HepG2 (cell line): ENCODE measurements around the gene PROX2. TPM values are rescaled to one million over a fixed set of nuclear protein-coding genes. Genes with fewer than 3 reads are reported as not detected.

Source experiments
- ATAC-seq: fragments of 200-7000 bp; cut with Tn5 transposase; 3 replicates; pipeline ENCODE4 v1.9.1; 2020; ENCODE audit warnings: mild to moderate bottlenecking, moderate library complexity
- BruUV-seq: library from RNA; stranded (reverse); fragments of 400-500 nt; replicated peaks from 2 replicates; lab custom pipeline; 2021; lab: Mats Ljungman, UMichigan
- CTCF ChIA-PET: fragments of 300-600 bp; formaldehyde crosslinking; extraction: SDS; loops from one replicate; lab custom pipeline; 2021; ENCODE audit warnings: low total read pairs, inconsistent platforms, low intra/inter-chr PET ratio; lab: Yijun Ruan, JAX
- POLR2A ChIA-PET: fragments of 350-600 bp; sonication (Branson Sonifier 250); formaldehyde crosslinking; loops from one replicate; lab custom pipeline; 2020; ENCODE audit warnings: antibody characterized with exemption, inconsistent platforms; lab: Yijun Ruan, JAX
- DNase-seq: peaks from one replicate; pipeline ENCODE4 v3.0.0-alpha.2; 2015; ENCODE audit warnings: low spot score
- FAIRE-seq: peaks from 3 replicates; lab custom pipeline; 2011; peaks lifted over from hg19 to GRCh38; lab: Jason Lieb, UNC
- H2AFZ ChIP-seq: one replicate; pipeline ENCODE4 v1.6.1; 2011; ENCODE audit warnings: low read length, inconsistent platforms
- H3K27ac ChIP-seq: fragments of 300-600 bp; 3 replicates; pipeline ENCODE4 v1.8.0; 2011; ENCODE audit warnings: mixed run types, mild to moderate bottlenecking, mixed read lengths, low read length, inconsistent platforms; ENCODE audit not compliant: insufficient read depth; ENCODE audit errors: extremely low read length
- H3K27me3 ChIP-seq, 2 experiments: fragments of 200-600 bp in 1 of 2; 2 replicates in 1 of 2; 3 replicates in 1 of 2; pipeline versions ENCODE4 v1.6.0 to v1.8.0; 2011; ENCODE audit warnings: low read length in 2 of 2, mild to moderate bottlenecking in 2 of 2, moderate library complexity in 2 of 2, inconsistent platforms in 1 of 2; ENCODE audit not compliant: insufficient read depth in 2 of 2, control insufficient read depth in 1 of 2
- H3K36me3 ChIP-seq, 2 experiments: fragments of 200-600 bp in 1 of 2; replicated peaks in 1 of 2; 2 replicates in 1 of 2; 3 replicates in 1 of 2; pipeline versions ENCODE4 v1.5.1 to v1.8.0; 2011; ENCODE audit warnings: low read length in 2 of 2, inconsistent platforms in 1 of 2; ENCODE audit not compliant: insufficient read depth in 2 of 2, control insufficient read depth in 1 of 2
- H3K4me1 ChIP-seq: 2 replicates; pipeline ENCODE4 v1.5.1; 2012; ENCODE audit warnings: low read length, inconsistent platforms; ENCODE audit not compliant: insufficient read depth
- H3K4me2 ChIP-seq: 2 replicates; pipeline ENCODE4 v1.6.0; 2011; ENCODE audit warnings: low read depth, low read length, inconsistent platforms
- H3K4me3 ChIP-seq, 3 experiments: fragments of 200-600 bp in 1 of 3; sonication (generic), shearing (Covaris generic) in 1 of 3; replicated peaks in 1 of 3; 2 replicates each; pipeline ENCODE4 v1.5.1; 2011 to 2016; ENCODE audit warnings: low read length in 3 of 3, inconsistent platforms in 2 of 3, low read depth in 2 of 3, mild to moderate bottlenecking in 2 of 3, control low read depth in 1 of 3, mixed read lengths in 1 of 3; ENCODE audit not compliant: insufficient read depth in 1 of 3
- H3K79me2 ChIP-seq: one replicate; pipeline ENCODE4 v1.6.1; 2011; ENCODE audit warnings: low read length, inconsistent platforms; ENCODE audit not compliant: insufficient read depth
- H3K9ac ChIP-seq: 2 replicates; pipeline ENCODE4 v1.6.0; 2011; ENCODE audit warnings: mild to moderate bottlenecking, low read depth, low read length, inconsistent platforms; ENCODE audit not compliant: insufficient read depth
- H3K9me3 ChIP-seq: 2 replicates; pipeline ENCODE4 v1.5.1; 2012; ENCODE audit warnings: mild to moderate bottlenecking, low read length
- H4K20me1 ChIP-seq: 2 replicates; pipeline ENCODE4 v1.6.0; 2011; ENCODE audit warnings: inconsistent platforms, mild to moderate bottlenecking, low read length, moderate library complexity; ENCODE audit not compliant: insufficient read depth
- ATF7 ChIP-seq, 2 experiments: fragments of 450-650 bp in 1 of 2; sonication (generic) in 1 of 2; formaldehyde crosslinking in 1 of 2; IDR thresholded peaks; 2 replicates each; pipeline versions ENCODE4 v1.4.0 to v1.6.1; 2016 to 2020; ENCODE audit warnings: antibody characterized with exemption in 1 of 2, mild to moderate bottlenecking in 1 of 2, missing genetic modification reagents in 1 of 2
- KDM2A ChIP-seq: sonication (generic); formaldehyde crosslinking; IDR thresholded peaks from 2 replicates; pipeline ENCODE4 v1.4.0; 2020; ENCODE audit warnings: low read depth, missing genetic modification reagents, borderline replicate concordance
- SP4 ChIP-seq: sonication (generic); formaldehyde crosslinking; IDR thresholded peaks from 2 replicates; pipeline ENCODE4 v1.8.1; 2023; ENCODE audit warnings: mild to moderate bottlenecking, missing genetic modification reagents
- WGBS: methylation state at CpG from one replicate; pipeline ENCODE4 v1.1.6; 2017; ENCODE audit warnings: low lambda C conversion rate; 5-methylcytosine and 5-hydroxymethylcytosine counted together
- in situ Hi-C: cut with HindIII; loops from 2 replicates; pipeline ENCODE4 v1.10.0; 2017; ENCODE audit warnings: low pct_unique_long_range_greater_than_20kb; ENCODE audit not compliant: extremely low pct_ligation_motif_present
- intact Hi-C: fragments of 100-400 bp; cut with micrococcal nuclease; formaldehyde crosslinking; loops from one replicate; pipeline ENCODE4 v1.10.0; 2022; ENCODE audit not compliant: unreplicated experiment
- polyA plus RNA-seq, 8 experiments: library from polyadenylated mRNA; depleted of rRNA in 3 of 8; stranded (reverse) in 7 of 8; unstranded in 1 of 8; fragments of >200 nt; fragmentation: Illumina TruSeq in 4 of 8; extraction: Trizol in 4 of 8; gene quantifications; 2 replicates each; pipeline versions ENCODE4 v1.2.1 to v1.2.3, GENCODE V29; 2011 to 2016; ENCODE audit warnings: low read depth in 4 of 8, missing spikeins in 1 of 8, mixed read lengths in 1 of 8; ENCODE audit not compliant: insufficient read depth in 1 of 8
- total RNA-seq, 5 experiments: library from RNA; depleted of rRNA; stranded (reverse); fragments of >200 nt; fragmentation: Illumina TruSeq; extraction: Trizol; gene quantifications; 2 replicates each; pipeline ENCODE4 v1.2.3, GENCODE V29; 2016; ENCODE audit warnings: low read depth in 1 of 5
- TF ChIP-seq, protein P1 (sequence below): sonication (generic); formaldehyde crosslinking; IDR thresholded peaks from 2 replicates; pipeline ENCODE4 v1.8.1; 2023; ENCODE audit warnings: mild to moderate bottlenecking, inconsistent platforms, moderate library complexity, missing genetic modification reagents, borderline replicate concordance
- TF ChIP-seq, protein P2 (sequence below): sonication (generic); formaldehyde crosslinking; IDR thresholded peaks from 2 replicates; pipeline ENCODE4 v1.5.1; 2020; ENCODE audit warnings: missing genetic modification reagents, mild to moderate bottlenecking, borderline replicate concordance
- TF ChIP-seq, protein P3 (sequence below): sonication (generic); formaldehyde crosslinking; IDR thresholded peaks from 2 replicates; pipeline ENCODE4 v1.8.1; 2023; ENCODE audit warnings: mild to moderate bottlenecking, missing genetic modification reagents, borderline replicate concordance
- TF ChIP-seq, protein P4 (sequence below): sonication (generic); formaldehyde crosslinking; IDR thresholded peaks from 2 replicates; pipeline ENCODE4 v1.4.0; 2020; ENCODE audit warnings: missing genetic modification reagents, mild to moderate bottlenecking, borderline replicate concordance
- TF ChIP-seq, protein P5 (sequence below): sonication (generic); formaldehyde crosslinking; IDR thresholded peaks from 2 replicates; pipeline ENCODE4 v1.8.1; 2022; ENCODE audit warnings: low read depth, mild to moderate bottlenecking, missing genetic modification reagents

Gene PROX2
- total and polyA plus RNA-seq, 2 of the 13 experiments (the other 11 are each of a cell fraction or from before 2014, with no cell fraction given), result not detected

DNA sequence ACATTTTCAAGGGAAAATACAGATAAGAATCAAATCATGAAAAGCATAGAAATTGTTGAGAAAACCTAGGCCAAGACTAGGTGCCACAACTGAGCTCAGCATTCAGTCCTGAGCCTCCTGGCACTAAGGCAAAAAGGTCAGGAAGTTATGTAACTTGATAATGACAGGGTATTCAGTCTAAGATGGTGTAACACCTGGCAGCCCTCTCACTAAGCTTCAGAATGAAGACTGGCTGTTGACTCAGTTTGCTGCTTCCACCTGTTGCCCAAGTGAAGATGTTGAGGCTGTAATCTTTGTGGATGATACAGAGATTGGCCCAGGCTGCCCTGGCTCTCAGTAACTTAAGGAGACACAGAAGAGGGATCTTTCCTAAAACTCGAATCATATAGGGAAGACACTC is 19.6 kb downstream of the PROX2 start:
- H3K36me3 ChIP-seq, result no peaks in the 10 kb centered on the region; a peak in 1 of 5 replicates
- H3K9ac ChIP-seq, result no peak overlapping the region
- ChIA-PET POLR2A (no interaction called here), CTCF (no interaction called here)
- H3K4me1 ChIP-seq, result no peaks in the 10 kb centered on the region
- no peak overlapping the region for H3K4me3 ChIP-seq
- no peaks in the 10 kb centered on the region for H3K79me2 ChIP-seq
- intact Hi-C loops (no loop called here), in situ Hi-C loops (no loop called here)
- no peak for TF ChIP-seq KDM2A
- TF ChIP-seq, protein P1, sequence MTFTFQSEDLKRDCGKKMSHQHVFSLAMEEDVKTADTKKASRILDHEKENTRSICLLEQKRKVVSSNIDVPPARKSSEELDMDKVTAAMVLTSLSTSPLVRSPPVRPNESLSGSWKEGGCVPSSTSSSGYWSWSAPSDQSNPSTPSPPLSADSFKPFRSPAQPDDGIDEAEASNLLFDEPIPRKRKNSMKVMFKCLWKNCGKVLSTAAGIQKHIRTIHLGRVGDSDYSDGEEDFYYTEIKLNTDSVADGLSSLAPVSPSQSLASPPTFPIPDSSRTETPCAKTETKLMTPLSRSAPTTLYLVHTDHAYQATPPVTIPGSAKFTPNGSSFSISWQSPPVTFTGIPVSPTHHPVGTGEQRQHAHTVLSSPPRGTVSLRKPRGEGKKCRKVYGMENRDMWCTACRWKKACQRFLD (CRISPR knock-in tag), result no peak
- TF ChIP-seq, protein P2, sequence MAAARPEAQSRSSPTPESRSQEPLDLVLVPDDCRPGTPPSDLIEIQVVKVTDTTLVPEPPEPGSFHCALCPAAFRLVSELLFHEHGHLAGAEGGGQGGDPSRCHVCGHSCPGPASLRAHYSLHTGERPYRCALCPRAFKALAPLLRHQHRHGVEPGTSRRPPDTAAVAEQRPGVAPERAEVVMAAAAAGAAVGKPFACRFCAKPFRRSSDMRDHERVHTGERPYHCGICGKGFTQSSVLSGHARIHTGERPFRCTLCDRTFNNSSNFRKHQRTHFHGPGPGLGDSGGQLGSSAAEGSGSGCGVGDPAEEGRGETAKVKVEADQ (CRISPR knock-in tag), result no peak
- no peak for TF ChIP-seq SP4 (CRISPR knock-in tag)
- no peaks in the 10 kb centered on the region for H4K20me1 ChIP-seq
- no TSS peak for BruUV-seq
- no peak overlapping the region for H2AFZ ChIP-seq
- H3K9me3 ChIP-seq, result no peaks in the 10 kb centered on the region
- no peaks in the 10 kb centered on the region for H3K27me3 ChIP-seq
- H3K27ac ChIP-seq, result no peak overlapping the region
- DNase-seq (no peak), FAIRE-seq (no peak), ATAC-seq (no peak)
- H3K4me2 ChIP-seq, result no peak overlapping the region
- 100% methylated on average over 1 of the region's 1 CpG for WGBS

DNA sequence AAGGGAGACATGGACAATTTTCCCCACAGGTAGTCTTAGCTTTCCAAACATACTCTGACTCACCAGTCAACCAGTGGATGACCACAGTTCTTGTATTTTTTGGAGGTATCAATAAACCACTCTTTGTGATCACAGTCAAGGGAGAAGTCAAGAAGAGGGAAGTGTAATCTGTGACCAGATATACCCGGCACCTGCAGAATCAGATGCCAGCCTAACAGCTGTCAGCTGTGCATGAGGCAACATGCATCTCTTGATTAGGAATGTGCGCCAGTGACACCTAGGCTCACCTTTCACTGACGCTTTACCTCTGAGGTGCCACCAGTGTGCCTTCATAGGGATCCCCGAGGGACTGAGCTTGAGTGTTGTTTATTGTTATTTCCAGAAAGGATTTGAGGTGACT is 20.0 kb downstream of the PROX2 start:
- H3K4me2 ChIP-seq, result no peak overlapping the region
- H3K9ac ChIP-seq, result no peak overlapping the region
- H3K27me3 ChIP-seq, result no peaks in the 10 kb centered on the region
- H3K4me3 ChIP-seq, result no peak overlapping the region
- no TSS peak for BruUV-seq
- DNase-seq (no peak), FAIRE-seq (no peak), ATAC-seq (no peak)
- intact Hi-C loops, result no loop called here
- POLR2A ChIA-PET, result interaction anchor here (0.9 kb wide), 1 partner anchor 42 kb away, joined by 3 read pairs; no protein-coding TSS in a partner anchor
- H3K79me2 ChIP-seq, result no peaks in the 10 kb centered on the region
- CTCF ChIA-PET, result no interaction called here
- H3K4me1 ChIP-seq, result no peaks in the 10 kb centered on the region
- H3K9me3 ChIP-seq, result no peaks in the 10 kb centered on the region
- H2AFZ ChIP-seq, result no peak overlapping the region
- no peaks in the 10 kb centered on the region for H4K20me1 ChIP-seq
- WGBS, result 98% methylated on average over 4 of the region's 4 CpGs
- no peaks in the 10 kb centered on the region; a peak in 1 of 5 replicates for H3K36me3 ChIP-seq
- in situ Hi-C loops, result no loop called here
- no peak overlapping the region for H3K27ac ChIP-seq
- TF ChIP-seq, protein P3, sequence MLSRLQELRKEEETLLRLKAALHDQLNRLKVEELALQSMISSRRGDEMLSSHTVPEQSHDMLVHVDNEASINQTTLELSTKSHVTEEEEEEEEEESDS (CRISPR knock-in tag), result no peak
- TF ChIP-seq, protein P4, sequence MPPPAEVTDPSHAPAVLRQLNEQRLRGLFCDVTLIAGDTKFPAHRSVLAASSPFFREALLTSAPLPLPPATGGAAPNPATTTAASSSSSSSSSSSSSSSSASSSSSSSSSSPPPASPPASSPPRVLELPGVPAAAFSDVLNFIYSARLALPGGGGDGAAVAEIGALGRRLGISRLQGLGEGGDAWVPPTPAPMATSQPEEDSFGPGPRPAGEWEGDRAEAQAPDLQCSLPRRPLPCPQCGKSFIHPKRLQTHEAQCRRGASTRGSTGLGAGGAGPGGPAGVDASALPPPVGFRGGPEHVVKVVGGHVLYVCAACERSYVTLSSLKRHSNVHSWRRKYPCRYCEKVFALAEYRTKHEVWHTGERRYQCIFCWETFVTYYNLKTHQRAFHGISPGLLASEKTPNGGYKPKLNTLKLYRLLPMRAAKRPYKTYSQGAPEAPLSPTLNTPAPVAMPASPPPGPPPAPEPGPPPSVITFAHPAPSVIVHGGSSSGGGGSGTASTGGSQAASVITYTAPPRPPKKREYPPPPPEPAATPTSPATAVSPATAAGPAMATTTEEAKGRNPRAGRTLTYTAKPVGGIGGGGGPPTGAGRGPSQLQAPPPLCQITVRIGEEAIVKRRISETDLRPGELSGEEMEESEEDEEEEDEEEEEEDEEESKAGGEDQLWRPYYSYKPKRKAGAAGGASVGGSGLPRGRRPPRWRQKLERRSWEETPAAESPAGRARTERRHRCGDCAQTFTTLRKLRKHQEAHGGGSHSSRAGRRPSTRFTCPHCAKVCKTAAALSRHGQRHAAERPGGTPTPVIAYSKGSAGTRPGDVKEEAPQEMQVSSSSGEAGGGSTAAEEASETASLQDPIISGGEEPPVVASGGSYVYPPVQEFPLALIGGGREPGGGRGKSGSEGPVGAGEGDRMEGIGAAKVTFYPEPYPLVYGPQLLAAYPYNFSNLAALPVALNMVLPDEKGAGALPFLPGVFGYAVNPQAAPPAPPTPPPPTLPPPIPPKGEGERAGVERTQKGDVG, result no peak
- no peak for TF ChIP-seq ATF7 (IDR thresholded peaks at IDR 0.05)
- no peak for TF ChIP-seq ATF7 (CRISPR knock-in tag; IDR thresholded peaks at IDR 0.05)
- TF ChIP-seq, protein P5, sequence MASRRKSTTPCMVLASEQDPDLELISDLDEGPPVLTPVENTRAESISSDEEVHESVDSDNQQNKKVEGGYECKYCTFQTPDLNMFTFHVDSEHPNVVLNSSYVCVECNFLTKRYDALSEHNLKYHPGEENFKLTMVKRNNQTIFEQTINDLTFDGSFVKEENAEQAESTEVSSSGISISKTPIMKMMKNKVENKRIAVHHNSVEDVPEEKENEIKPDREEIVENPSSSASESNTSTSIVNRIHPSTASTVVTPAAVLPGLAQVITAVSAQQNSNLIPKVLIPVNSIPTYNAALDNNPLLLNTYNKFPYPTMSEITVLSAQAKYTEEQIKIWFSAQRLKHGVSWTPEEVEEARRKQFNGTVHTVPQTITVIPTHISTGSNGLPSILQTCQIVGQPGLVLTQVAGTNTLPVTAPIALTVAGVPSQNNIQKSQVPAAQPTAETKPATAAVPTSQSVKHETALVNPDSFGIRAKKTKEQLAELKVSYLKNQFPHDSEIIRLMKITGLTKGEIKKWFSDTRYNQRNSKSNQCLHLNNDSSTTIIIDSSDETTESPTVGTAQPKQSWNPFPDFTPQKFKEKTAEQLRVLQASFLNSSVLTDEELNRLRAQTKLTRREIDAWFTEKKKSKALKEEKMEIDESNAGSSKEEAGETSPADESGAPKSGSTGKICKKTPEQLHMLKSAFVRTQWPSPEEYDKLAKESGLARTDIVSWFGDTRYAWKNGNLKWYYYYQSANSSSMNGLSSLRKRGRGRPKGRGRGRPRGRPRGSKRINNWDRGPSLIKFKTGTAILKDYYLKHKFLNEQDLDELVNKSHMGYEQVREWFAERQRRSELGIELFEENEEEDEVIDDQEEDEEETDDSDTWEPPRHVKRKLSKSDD (CRISPR knock-in tag), result no peak
